Measurements from ENCODE around the gene ATF1. TPM values are rescaled to one million over a fixed set of nuclear protein-coding genes. Genes with fewer than 3 reads are reported as not detected.

The ATF1 gene
- polyA plus RNA-seq (ENCODE audit: insufficient read length in 12 of 12): 10 to 100 TPM in 11 of 12 donors, not detected in 1; 33.5 to 51.8 (median 36.5) TPM
- long read RNA-seq, donor 1, partial matches to known transcripts: 0 of 4 reads
- long read RNA-seq, donor 1, other reads (novel, unspliced or antisense): 0 of 4 reads
- long read RNA-seq, donor 2, transcript ATF1-201 (7 exons, 2,181 nt): major isoform, 6 of 6 reads
- long read RNA-seq, donor 2, partial matches to known transcripts: 0 of 6 reads
- long read RNA-seq, donor 2, other reads (novel, unspliced or antisense): 0 of 6 reads
- long read RNA-seq, donor 3, transcript ATF1-201 (7 exons, 2,181 nt): major isoform, 5 of 5 reads
- long read RNA-seq, donor 3, partial matches to known transcripts: 0 of 5 reads
- long read RNA-seq, donor 3, other reads (novel, unspliced or antisense): 0 of 5 reads
- long read RNA-seq, donor 4, partial matches to known transcripts: 0 of 3 reads
- long read RNA-seq, donor 4, other reads (novel, unspliced or antisense): 0 of 3 reads
- long read RNA-seq, donor 5: 0 reads
- long read RNA-seq, donor 6, transcript ATF1-201 (7 exons, 2,181 nt): major isoform, 5 of 5 reads
- long read RNA-seq, donor 6, partial matches to known transcripts: 0 of 5 reads
- long read RNA-seq, donor 6, other reads (novel, unspliced or antisense): 0 of 5 reads
- long read RNA-seq, donor 7, partial matches to known transcripts: 0 of 1 reads
- long read RNA-seq, donor 7, other reads (novel, unspliced or antisense): 0 of 1 reads
- long read RNA-seq, donor 8, transcript ATF1-201 (7 exons, 2,181 nt): major isoform, 6 of 6 reads
- long read RNA-seq, donor 8, partial matches to known transcripts: 0 of 6 reads
- long read RNA-seq, donor 8, other reads (novel, unspliced or antisense): 0 of 6 reads
- long read RNA-seq, donor 9, transcript ATF1-201 (7 exons, 2,181 nt): major isoform, 6 of 7 reads
- long read RNA-seq, donor 9, partial matches to known transcripts: 0 of 7 reads
- long read RNA-seq, donor 9, other reads (novel, unspliced or antisense): 0 of 7 reads
- long read RNA-seq, donor 10, transcript ATF1-201 (7 exons, 2,181 nt): major isoform, 9 of 9 reads
- long read RNA-seq, donor 10, partial matches to known transcripts: 0 of 9 reads
- long read RNA-seq, donor 10, other reads (novel, unspliced or antisense): 0 of 9 reads
- long read RNA-seq, donor 11, transcript ATF1-201 (7 exons, 2,181 nt): major isoform, 6 of 6 reads
- long read RNA-seq, donor 11, partial matches to known transcripts: 0 of 6 reads
- long read RNA-seq, donor 11, other reads (novel, unspliced or antisense): 0 of 6 reads

- peak; percentile 94 for DNase-seq
These were observed at the start of gene ATF1 for GRCh38 chr12:50763639-50764285. Gene ATF1 (plus strand): TSS chr12:50764101. CDS start chr12:50780146, 16,045 bp downstream.

- DNase-seq: no peak
These were observed 48.7 kb upstream of the ATF1 start for GRCh38 chr12:50715174-50715573.

- no peak for DNase-seq
These were observed 45.1 kb upstream of the ATF1 start for GRCh38 chr12:50718760-50719159.

DNA sequence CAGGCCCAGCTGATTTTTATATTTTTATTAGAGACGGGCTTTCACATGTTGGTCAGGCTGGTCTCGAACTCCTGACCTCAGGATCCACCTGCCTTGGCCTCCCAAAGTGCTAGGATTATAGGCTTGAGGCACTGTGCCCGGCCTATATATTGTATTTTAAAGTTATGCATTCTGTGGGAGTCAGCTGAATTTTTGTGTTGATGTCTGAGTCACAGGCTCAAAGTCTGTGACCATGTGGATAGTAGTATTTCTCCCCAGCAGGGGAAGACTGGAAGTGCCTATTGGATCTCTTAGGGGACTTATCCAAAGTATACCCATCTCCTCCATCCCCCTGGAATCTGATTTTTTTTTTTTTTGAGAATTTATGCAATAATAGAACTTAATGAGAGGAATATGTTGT, 43.8 kb upstream of the ATF1 start:
- no peak for DNase-seq

DNA sequence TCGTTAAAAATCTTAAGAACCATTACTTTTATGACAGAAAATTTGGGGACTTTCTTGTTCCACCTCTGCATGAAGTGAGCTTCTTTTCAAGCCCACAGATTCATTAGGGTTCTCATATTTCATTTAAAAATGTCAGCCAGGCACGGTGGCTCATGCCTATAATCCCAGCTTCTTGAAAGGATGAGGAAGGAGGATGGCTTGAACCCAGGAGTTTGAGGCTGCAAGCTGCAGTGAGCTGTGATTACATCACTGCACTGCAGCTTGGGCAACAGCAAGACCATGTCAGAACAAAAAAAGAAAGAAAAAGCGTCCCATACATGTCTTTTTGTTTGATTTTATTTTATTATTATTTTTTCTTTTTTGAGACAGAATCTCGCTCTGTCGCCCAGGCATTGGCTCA, 43.4 kb upstream of the ATF1 start:
- no peak for DNase-seq

DNA sequence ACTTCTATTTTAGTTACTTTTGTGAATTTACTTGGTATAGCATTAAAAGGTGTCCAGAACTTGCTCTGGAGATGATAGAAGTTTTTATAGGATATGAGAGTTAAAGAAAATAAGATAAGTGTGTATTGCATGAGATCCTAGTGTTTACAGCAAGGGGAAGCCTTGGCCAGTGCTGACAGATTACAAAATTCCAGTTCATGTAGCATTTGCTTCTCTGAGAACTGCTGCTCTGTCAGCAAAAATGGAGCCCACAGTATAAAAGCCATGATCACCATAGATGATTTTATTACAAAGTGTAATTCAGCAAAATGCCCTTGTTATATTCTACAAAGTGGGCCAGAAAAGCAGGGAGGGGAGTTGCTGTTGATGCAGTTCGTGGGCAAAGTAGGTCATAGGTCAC, 40.0 kb upstream of the ATF1 start:
- no peak for DNase-seq

- no peak for DNase-seq
These were observed 38.6 kb upstream of the ATF1 start for GRCh38 chr12:50725011-50725942.

- no peak for DNase-seq
These were observed 36.4 kb upstream of the ATF1 start for GRCh38 chr12:50727466-50727865.

DNA sequence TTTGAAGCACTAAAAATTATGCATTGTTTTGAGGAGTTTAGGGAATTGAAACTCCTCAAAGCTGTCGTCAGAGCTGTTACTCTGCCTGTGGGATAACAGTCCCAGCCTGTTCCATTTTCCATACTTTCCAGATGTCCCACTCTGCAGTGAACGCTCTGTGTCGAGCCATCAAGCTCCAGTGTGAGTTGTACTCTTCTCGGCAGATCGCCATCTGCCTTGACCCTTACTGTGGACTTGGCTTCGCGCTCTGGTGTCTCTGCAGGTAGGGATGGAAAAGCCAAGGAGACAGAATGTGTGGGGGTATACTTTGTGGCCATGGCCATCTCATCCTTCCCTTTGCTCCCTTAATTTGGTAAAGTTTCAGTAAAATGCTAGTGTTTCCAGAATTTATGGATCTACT, 35.5 kb upstream of the ATF1 start:
- no peak for DNase-seq

GRCh38 chr12:50728841-50729240, 35.1 kb upstream of the ATF1 start:
- DNase-seq: no peak

DNA sequence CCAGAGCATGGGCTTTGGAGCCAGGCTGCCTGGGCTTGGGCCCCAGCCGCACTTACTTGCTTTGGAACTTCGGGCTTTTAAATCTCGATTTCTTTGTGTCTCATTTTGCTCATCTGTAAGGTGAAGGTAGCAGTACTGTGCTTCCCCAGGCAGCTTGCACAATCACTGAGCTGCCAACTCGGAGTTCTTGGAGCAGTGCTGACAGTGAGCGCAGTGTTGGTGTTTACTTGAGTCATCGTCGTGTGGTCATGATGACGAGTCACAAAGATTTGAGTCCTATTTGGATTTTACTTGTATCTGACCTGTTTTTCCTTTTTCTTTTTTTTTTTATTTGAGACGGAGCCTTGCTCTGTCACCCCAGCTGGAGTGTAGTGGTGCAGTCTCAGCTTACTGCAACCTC, 31.3 kb upstream of the ATF1 start:
- DNase-seq: no peak

- no peak for DNase-seq
These were observed 30.2 kb upstream of the ATF1 start for GRCh38 chr12:50733706-50734105.

DNA sequence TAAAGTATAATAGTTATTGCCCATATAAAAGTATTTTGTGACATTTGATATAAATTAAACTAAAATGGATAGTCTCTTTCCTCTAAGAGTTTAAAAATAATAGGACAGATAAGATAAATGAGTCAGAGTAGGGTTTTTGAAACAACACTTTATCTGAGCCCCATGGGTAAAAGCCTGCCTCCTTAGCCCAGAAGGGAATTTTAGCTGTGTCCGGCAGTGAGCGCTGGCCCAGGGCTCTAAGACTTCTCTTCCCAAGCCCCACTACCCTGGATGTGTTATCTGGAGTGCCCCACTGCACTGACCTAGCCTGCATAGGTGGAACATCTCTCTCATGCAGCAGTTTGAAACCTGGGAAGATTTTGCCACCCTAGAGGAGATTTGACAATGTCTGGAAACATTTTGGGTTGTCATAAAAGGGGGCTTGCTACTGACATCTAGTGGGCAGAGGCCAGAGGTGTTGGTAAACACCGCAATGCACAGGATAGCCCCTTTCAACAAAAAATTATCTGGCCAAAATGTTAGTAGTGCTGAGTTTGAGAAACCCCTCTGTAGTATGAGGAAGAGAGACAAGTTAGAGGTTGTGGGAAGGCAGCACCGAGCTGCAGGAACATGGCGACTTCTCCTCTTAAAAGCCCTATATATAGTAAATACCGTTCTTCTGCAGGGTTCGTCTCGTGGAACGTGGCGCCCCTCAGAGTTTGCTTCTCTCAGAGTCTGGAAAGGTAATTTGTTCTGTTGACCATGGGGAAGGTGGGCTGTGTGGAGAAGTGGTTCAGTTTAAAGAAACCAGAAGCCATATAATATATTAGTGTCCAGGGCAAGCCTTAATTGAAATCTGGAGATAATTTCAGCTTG, 29.3 kb upstream of the ATF1 start:
- DNase-seq: peak; percentile 34

DNA sequence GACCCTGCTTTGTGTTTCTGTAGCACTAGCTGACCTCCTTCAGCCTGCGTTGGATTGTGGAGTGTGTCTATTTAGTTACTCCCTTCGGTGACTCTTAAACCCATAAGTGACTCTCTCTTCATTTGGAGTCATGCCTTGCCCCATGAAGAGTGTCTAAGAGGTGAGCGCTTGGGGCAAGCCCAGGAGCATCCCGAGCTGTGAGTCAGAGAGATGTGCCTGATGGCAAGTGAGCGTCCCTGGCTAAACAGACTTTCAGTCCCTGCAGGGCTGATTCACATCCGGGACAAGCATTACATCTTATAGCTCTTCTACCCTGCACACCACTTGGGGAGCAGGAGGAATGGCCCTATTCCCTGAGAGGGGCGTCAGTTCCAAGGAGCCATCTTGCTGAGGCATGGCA, 24.3 kb upstream of the ATF1 start:
- DNase-seq: no peak

DNA sequence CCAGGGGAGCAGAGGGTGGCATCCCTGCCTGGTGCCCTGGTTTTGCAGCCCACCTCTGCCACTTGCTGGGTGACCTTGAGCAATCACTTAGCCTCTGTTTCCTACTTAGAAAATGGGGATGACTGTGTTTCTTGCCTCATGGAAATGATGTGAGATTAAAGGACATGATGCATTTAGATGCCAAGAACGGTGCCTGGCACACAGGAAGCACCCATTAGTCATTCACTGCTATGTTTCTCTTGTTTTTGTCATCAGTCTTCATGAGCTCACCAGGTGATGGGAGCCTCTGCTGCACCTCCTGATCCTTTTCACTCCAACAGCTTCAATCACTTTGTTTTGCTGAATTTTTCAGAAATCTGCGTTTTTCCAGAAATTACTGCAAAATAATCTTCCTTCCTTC, 23.6 kb upstream of the ATF1 start:
- DNase-seq: no peak

DNA sequence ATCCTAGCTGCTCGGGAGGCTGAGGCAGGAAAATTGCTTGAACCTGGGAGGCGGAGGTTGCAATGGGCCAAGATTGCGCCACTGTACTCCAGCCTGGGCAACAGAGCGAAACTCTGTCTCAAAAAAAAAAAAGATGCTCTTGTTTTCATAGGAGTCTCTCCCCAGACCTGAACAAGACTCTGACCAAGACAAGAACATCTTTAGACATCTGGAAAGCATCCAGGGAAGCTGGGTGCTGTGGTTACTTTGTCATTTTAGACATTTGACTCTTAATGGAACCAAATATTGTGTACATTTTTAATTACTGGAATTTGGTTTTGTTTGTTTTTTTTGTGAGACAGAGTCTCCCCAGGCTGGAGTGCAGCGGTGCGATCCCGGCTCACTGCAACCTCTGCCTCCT, 21.1 kb upstream of the ATF1 start:
- DNase-seq: no peak

GRCh38 chr12:50745861-50746260, 18.0 kb upstream of the ATF1 start:
- DNase-seq: no peak

DNA sequence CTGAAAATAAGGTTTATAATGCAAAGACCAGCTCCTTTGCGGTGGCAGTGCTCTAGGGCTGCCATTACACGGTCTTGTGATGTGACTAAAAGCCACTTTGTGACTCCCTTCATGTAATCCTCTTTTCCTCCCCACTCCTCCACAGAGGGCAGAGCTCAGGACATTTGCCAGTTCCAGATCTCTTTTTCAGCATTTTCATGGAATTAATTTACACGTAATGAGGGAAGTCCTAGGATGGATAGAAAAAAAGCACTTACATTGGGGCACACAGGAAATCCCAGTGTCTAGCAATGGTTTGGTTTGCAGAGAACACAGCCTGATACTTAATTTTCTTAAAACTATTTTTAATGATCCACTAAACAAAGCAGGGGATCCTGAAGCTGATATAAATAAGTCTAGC, 17.5 kb upstream of the ATF1 start:
- DNase-seq: no peak

GRCh38 chr12:50747817-50748216, 16.1 kb upstream of the ATF1 start:
- DNase-seq: no peak

Measured in muscle of arm (tissue), 14 donors.